LNCAP (cell line): ENCODE data around the gene STXBP1.

Source experiments
- TF ChIP-seq, protein P1 (sequence below): fragments of 450-650 bp; IDR thresholded peaks from 2 replicates; pipeline ENCODE4 v1.5.1; 2017; ENCODE audit warnings: mild to moderate bottlenecking

STXBP1 gene

DNA sequence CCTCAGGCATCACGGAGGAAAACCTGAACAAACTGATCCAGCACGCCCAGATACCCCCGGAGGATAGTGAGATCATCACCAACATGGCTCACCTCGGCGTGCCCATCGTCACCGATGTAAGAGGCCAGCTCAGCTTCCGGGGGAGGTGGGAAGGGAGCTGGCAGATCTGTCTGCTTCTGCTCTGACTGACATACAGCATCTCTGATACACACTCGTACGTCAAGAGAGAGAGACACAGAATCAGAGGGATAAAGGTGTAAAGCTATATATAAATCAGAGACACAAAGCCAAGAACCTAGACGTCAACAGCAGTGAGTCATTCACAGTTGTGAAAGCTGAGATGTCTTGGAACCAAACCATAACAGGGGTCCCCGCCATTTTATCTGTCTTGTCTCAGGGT lies 64.6 kb downstream of the STXBP1 start:
- TF ChIP-seq, protein P1, sequence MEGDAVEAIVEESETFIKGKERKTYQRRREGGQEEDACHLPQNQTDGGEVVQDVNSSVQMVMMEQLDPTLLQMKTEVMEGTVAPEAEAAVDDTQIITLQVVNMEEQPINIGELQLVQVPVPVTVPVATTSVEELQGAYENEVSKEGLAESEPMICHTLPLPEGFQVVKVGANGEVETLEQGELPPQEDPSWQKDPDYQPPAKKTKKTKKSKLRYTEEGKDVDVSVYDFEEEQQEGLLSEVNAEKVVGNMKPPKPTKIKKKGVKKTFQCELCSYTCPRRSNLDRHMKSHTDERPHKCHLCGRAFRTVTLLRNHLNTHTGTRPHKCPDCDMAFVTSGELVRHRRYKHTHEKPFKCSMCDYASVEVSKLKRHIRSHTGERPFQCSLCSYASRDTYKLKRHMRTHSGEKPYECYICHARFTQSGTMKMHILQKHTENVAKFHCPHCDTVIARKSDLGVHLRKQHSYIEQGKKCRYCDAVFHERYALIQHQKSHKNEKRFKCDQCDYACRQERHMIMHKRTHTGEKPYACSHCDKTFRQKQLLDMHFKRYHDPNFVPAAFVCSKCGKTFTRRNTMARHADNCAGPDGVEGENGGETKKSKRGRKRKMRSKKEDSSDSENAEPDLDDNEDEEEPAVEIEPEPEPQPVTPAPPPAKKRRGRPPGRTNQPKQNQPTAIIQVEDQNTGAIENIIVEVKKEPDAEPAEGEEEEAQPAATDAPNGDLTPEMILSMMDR = no peak

DNA sequence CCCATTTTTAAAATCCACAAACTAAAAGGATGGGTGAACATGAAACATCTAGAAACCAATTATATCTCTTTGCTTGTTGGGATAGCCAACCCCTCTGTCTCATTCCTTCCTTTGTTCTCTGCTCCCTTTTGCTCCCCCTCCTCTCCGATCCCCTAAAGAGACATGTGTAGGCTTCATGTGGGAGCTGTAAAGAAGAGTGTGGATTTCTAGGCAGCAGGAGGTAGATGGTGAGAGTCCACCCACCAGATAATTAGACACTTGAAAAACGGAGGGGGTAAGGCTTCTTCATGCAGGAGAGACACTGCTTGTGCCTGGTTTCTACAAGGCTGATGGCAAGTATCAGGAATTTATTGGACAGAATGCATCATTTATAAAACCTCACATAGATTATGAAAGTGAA lies 67.4 kb downstream of the STXBP1 start:
- TF ChIP-seq, protein P1 = no peak

DNA sequence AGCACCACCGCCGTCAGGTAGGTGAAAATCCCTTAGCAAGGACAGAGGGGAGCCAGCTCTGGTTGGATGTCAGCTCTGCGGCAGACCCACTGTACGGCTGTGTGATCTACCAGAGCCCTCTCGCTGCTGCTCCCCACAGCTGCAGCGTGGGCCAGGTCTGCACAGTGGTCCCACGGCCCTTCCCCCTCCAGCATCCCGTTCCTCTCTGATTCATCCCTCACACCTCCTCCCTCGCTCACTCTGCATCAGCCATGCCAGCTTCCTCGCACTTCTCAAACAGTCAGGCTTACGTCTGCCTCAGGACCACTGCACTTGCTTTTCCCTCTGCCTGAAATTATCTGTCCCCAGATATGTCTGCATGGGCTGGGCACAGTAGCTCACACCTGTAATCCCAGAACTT lies 68.1 kb downstream of the STXBP1 start:
- TF ChIP-seq, protein P1 = no peak

DNA sequence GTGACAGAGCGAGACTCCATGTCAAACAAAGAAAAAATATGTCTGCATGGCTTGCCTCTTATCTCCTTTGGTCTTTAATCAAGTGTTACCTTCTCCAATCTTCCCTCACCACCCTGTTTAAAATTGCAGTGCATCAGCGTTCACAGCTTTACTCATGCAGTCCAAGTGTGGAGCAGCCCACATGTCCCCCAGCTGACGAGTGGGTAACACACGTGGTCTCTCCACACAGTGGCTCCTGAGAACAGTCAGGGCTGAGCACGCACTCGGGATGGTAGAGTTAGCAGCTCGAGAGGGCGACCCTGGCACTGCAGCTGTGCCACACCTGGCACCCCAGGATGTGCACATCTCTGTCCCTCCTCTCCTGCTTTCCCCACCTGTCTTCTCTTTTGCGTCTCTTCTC lies 68.8 kb downstream of the STXBP1 start:
- TF ChIP-seq, protein P1 = no peak

DNA sequence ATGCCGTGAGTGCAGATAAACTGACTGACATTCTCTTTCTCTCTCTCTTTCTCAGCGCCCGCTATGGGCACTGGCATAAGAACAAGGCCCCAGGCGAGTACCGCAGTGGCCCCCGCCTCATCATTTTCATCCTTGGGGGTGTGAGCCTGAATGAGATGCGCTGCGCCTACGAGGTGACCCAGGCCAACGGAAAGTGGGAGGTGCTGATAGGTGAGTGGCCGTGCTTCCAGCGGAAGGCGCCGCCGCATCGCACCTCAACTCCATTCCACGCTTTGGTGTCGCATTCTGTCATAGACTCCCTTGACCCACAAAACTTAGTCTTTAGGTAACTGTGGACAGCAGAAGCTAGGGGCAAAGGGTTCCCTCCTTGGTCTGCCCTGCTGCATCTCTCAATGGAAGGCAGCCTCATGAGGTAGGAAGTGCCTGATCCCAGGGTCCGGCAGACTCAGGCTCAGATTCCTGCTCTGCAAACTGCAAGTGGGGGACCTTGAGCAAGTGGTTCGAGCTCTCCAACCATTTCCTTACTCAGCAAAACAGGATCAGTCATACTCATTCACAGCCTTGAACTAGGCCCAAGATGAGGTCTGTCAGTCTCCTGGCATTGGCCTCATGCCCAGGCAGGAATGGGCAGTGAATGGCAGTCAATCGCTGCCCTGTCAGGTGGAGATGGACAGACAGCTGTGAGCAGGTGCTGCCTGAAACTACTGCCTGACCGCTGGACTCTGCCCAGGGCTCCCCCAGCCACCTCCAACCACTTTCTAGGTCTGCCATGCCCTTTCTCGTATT lies 70.5 kb downstream of the STXBP1 start:
- TF ChIP-seq, protein P1 = no peak

DNA sequence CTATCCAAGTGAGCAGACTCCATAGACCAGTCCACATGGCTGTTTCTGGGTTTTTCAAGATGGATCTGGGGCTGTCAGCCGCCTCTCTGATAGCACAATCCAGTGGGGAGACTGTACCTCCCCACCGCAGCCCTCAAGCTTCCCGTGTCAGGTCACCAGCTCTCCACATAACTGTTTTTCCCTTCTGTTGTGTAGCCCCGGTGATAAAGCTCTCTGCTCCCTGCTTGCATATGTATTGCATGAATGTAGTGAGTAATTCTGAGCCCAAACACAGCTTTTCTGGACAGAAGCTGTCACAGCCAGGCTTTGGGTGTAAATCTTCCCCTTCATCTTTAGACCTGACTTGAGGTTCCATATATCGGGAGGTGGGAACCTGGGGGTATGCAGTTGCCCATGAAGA lies 71.6 kb downstream of the STXBP1 start:
- TF ChIP-seq, protein P1 = no peak

DNA sequence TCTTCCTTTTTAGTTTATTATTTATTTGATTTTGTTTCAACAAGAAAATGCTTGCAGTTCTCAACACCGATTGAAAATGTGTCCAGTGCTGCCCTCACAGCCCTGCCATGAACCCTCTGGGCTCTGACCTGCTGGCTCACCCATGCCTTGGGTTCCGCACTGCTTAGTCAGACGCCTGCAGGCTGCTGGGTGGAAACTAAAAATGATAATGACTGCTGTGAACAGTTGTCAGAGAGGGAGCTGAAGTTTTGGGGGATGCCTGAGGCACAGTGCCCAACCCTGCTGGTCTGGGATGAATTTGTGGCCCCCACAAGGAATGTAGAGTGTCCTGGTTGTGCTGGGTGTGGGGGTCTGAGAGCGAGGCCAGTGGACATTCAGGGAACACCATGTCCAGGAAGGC lies 72.5 kb downstream of the STXBP1 start:
- TF ChIP-seq, protein P1 = no peak
